Uterus (tissue), 2 donors: ENCODE results near the gene AHCYL2.

Source experiments
- POLR2A ChIP-seq, 2 donors: fragments of 450-650 bp; IDR thresholded peaks; one replicate each; pipeline ENCODE4 v1.6.1; 2016; ENCODE audit warnings: antibody characterized with exemption in 2 of 2, mild to moderate bottlenecking in 1 of 2, moderate library complexity in 1 of 2
- TF ChIP-seq, protein P1 (sequence below), 4 experiments: fragments of 200-600 bp in 2 of 4; fragments of 450-650 bp in 2 of 4; sonication (generic) in 2 of 4; IDR thresholded peaks; one replicate each; pipeline ENCODE4 v1.5.1; 2016 to 2019; ENCODE audit warnings: antibody characterized with exemption in 4 of 4, mild to moderate bottlenecking in 2 of 4, moderate library complexity in 1 of 4

DNA sequence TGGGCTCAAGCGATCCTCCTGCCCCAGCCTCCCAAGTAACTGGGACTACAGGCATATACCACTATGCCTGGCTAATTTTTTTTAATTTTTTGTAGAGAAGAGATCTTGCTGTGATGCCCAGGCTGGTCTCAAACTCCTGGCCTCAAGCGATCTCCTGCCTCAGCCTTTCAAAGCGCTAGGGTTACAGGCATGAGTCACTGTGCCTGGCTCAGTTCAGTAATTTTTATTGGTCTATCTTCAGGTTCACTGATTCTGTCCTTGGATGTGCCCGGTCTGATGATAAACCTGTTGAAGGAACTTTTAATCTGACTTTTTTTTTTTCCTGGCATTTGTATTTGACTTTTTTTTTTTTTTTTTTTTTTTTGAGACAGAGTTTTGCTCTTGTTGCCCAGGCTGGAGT is 169.3 kb downstream of the AHCYL2 start:
- TF ChIP-seq, protein P1, sequence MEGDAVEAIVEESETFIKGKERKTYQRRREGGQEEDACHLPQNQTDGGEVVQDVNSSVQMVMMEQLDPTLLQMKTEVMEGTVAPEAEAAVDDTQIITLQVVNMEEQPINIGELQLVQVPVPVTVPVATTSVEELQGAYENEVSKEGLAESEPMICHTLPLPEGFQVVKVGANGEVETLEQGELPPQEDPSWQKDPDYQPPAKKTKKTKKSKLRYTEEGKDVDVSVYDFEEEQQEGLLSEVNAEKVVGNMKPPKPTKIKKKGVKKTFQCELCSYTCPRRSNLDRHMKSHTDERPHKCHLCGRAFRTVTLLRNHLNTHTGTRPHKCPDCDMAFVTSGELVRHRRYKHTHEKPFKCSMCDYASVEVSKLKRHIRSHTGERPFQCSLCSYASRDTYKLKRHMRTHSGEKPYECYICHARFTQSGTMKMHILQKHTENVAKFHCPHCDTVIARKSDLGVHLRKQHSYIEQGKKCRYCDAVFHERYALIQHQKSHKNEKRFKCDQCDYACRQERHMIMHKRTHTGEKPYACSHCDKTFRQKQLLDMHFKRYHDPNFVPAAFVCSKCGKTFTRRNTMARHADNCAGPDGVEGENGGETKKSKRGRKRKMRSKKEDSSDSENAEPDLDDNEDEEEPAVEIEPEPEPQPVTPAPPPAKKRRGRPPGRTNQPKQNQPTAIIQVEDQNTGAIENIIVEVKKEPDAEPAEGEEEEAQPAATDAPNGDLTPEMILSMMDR (IDR thresholded peaks at IDR 0.05) = no peak
- no peak for TF ChIP-seq POLR2A (IDR thresholded peaks at IDR 0.05)
